GM12878 (cell line): Measurements from ENCODE around the gene MAP3K6. TPM values are rescaled to one million over a fixed set of nuclear protein-coding genes. Genes with fewer than 3 reads are reported as not detected.

ENCODE experiments used
- ATAC-seq: fragments of 200-7000 bp; cut with Tn5 transposase; 3 replicates; pipeline ENCODE4 v1.9.1; 2020; ENCODE audit warnings: mild to moderate bottlenecking, moderate library complexity
- BruUV-seq: library from RNA; stranded (reverse); fragments of 400-500 nt; replicated peaks from 2 replicates; lab custom pipeline; 2021; lab: Mats Ljungman, UMichigan
- CTCF ChIA-PET: fragments of 300-600 bp; sonication (Branson Sonifier 250); formaldehyde crosslinking; extraction: SDS; loops from one replicate; lab custom pipeline; 2021; ENCODE audit warnings: inconsistent platforms; lab: Yijun Ruan, JAX
- POLR2A ChIA-PET: fragments of 350-600 bp; formaldehyde crosslinking; extraction: SDS; loops from one replicate; lab custom pipeline; 2021; ENCODE audit warnings: inconsistent platforms; lab: Charles Lee
- RAD21 ChIA-PET: fragments of 300-600 bp; sonication (Branson Sonifier 250); formaldehyde crosslinking; loops from one replicate; lab custom pipeline; 2023; ENCODE audit warnings: antibody characterized with exemption; ENCODE audit not compliant: unreplicated experiment; lab: Charles Lee
- SMC1A ChIA-PET: fragments of 300-600 bp; sonication (Branson Sonifier 250); formaldehyde crosslinking; loops from one replicate; lab custom pipeline; 2023; ENCODE audit not compliant: unreplicated experiment, uncharacterized antibody; lab: Charles Lee
- DNase-seq: peaks from one replicate; pipeline ENCODE4 v3.0.0-alpha.2; 2011; ENCODE audit warnings: low read depth, low spot score
- FAIRE-seq: peaks from 3 replicates; lab custom pipeline; 2011; peaks lifted over from hg19 to GRCh38; lab: Jason Lieb, UNC
- H2AFZ ChIP-seq: 2 replicates; pipeline ENCODE4 v1.6.0; 2011; ENCODE audit warnings: low read depth, low read length, control low read depth; ENCODE audit not compliant: control insufficient read depth
- H3K27ac ChIP-seq: 2 replicates; pipeline ENCODE4 v1.5.1; 2011; ENCODE audit warnings: control low read depth; ENCODE audit not compliant: control insufficient read depth, insufficient read depth
- H3K27me3 ChIP-seq, 2 experiments: replicated peaks in 1 of 2; 2 replicates each; pipeline versions ENCODE4 v1.6.0 to v1.6.1; 2011; ENCODE audit warnings: low read length in 1 of 2; ENCODE audit not compliant: control insufficient read depth in 2 of 2, insufficient read depth in 2 of 2
- H3K36me3 ChIP-seq, 2 experiments: 2 replicates each; pipeline ENCODE4 v1.5.1; 2011; ENCODE audit warnings: low read length in 1 of 2; ENCODE audit not compliant: control insufficient read depth in 2 of 2, insufficient read depth in 2 of 2
- H3K4me1 ChIP-seq: 2 replicates; pipeline ENCODE4 v1.6.1; 2011; ENCODE audit warnings: mild to moderate bottlenecking, low read length, moderate library complexity, mixed read lengths; ENCODE audit not compliant: control insufficient read depth, insufficient read depth
- H3K4me2 ChIP-seq: 2 replicates; pipeline ENCODE4 v1.6.0; 2011; ENCODE audit warnings: control low read depth; ENCODE audit not compliant: control insufficient read depth, insufficient read depth
- H3K4me3 ChIP-seq: fragments of 200-600 bp; sonication (generic); 2 replicates; pipeline ENCODE4 v1.5.1; 2016
- H3K79me2 ChIP-seq: 2 replicates; pipeline ENCODE4 v1.6.0; 2011; ENCODE audit warnings: low read length; ENCODE audit not compliant: control insufficient read depth, insufficient read depth
- H3K9ac ChIP-seq: 2 replicates; pipeline ENCODE4 v1.8.0; 2011; ENCODE audit warnings: low read length, control low read depth, mixed read lengths; ENCODE audit not compliant: control insufficient read depth, insufficient read depth
- H3K9me3 ChIP-seq: replicated peaks from 3 replicates; pipeline ENCODE4 v1.5.1; 2011; ENCODE audit warnings: mild to moderate bottlenecking, low read length; ENCODE audit not compliant: control insufficient read depth, insufficient read depth
- H4K20me1 ChIP-seq: 2 replicates; pipeline ENCODE4 v1.6.0; 2011; ENCODE audit not compliant: control insufficient read depth, insufficient read depth
- BCL3 ChIP-seq: IDR thresholded peaks from 2 replicates; pipeline ENCODE4 v1.6.1; 2011; ENCODE audit warnings: borderline replicate concordance, low read depth, mild to moderate bottlenecking, moderate library complexity, low read length; ENCODE audit not compliant: insufficient read depth, poor library complexity, severe bottlenecking
- CUX1 ChIP-seq: IDR thresholded peaks from 2 replicates; pipeline ENCODE4 v1.6.1; 2012; ENCODE audit warnings: improper control_type of control experiment, low read depth, low read length; ENCODE audit not compliant: insufficient replicate concordance
- JUND ChIP-seq: IDR thresholded peaks from 2 replicates; pipeline ENCODE4 v1.6.1; 2012; ENCODE audit warnings: low read depth, mild to moderate bottlenecking, low read length, improper control_type of control experiment, moderate library complexity
- KAT2A ChIP-seq: conservative IDR thresholded peaks from 2 replicates; pipeline ENCODE4 v1.6.1; 2011; ENCODE audit warnings: low read depth, low read length; ENCODE audit not compliant: control insufficient read depth
- MTA3 ChIP-seq: IDR thresholded peaks from 2 replicates; pipeline ENCODE4 v1.6.1; 2012; ENCODE audit warnings: low read length, inconsistent platforms, borderline replicate concordance
- POLR2A ChIP-seq: IDR thresholded peaks from 2 replicates; pipeline ENCODE4 v1.6.1; 2011; ENCODE audit warnings: low read depth, mild to moderate bottlenecking, low read length
- WGBS: methylation state at CpG from one replicate; pipeline ENCODE4 v1.1.6; 2016; ENCODE audit warnings: low lambda C conversion rate; ENCODE audit not compliant: insufficient replicate concordance, insufficient coverage; ENCODE audit errors: missing lambda C conversion rate; 5-methylcytosine and 5-hydroxymethylcytosine counted together
- in situ Hi-C: fragments of 300-500 bp; cut with MboI; formaldehyde crosslinking; loops from 9 replicates; pipeline ENCODE4 v1.14.3; 2018; ENCODE audit warnings: mixed read lengths
- intact Hi-C: fragments of 100-400 bp; cut with micrococcal nuclease; formaldehyde crosslinking; loops from one replicate; pipeline ENCODE4 v1.14.2; 2022; ENCODE audit not compliant: unreplicated experiment
- polyA plus RNA-seq, 11 experiments: library from polyadenylated mRNA; depleted of rRNA in 4 of 11; unstranded in 6 of 11; stranded (reverse) in 5 of 11; fragments of >200 nt; fragmentation: Nextera tagmentation in 4 of 11; fragmentation: Illumina TruSeq in 1 of 11; extraction: Ambion mirVana in 4 of 11; extraction: Trizol in 1 of 11; gene quantifications; 1 replicate in 1 of 11; 2 replicates in 10 of 11; pipeline versions ENCODE4 v1.2.1 to v1.2.3, GENCODE V29; 2011 to 2016; ENCODE audit warnings: inconsistent platforms in 2 of 11, missing spikeins in 2 of 11, low read depth in 1 of 11
- total RNA-seq, 4 experiments: library from RNA; depleted of rRNA in 3 of 4; stranded (reverse); fragments of >200 nt in 3 of 4; fragmentation: Illumina TruSeq in 1 of 4; extraction: Trizol in 1 of 4; gene quantifications; 2 replicates each; pipeline versions ENCODE4 v1.2.1 to v1.2.3, GENCODE V29; 2013 to 2021

The MAP3K6 gene
- total and polyA plus RNA-seq, 10 of the 15 experiments (the other 5 are each of a cell fraction or from before 2014, with no cell fraction given): 0.15 to 3.4 (median 1.2) TPM; not detected in 1

GRCh38 chr1:27399251-27400025 lies 32.7 kb upstream of the MAP3K6 start:
- no peak overlapping the region for H3K27ac ChIP-seq
- BruUV-seq: no TSS peak

More at GRCh38 chr1:27399251-27400025, 32.7 kb upstream of the MAP3K6 start:
- SMC1A ChIA-PET: interaction anchor here (1.1 to 5.6 kb wide), 2 partner anchors 157 to 206 kb away, joined by 3 to 26 read pairs; partner anchors contain the start of gene AHDC1
- H3K9ac ChIP-seq: no peak overlapping the region
- in situ Hi-C loops: loop anchor here (5.0 kb wide), 1 partner anchor 263 kb away; no protein-coding TSS in a partner anchor
- RAD21 ChIA-PET: interaction anchor here (1.3 kb wide), 1 partner anchor 209 kb away, joined by 4 read pairs; no protein-coding TSS in a partner anchor
- H3K4me1 ChIP-seq: peaks cover 16% of the 10 kb centered on the region
- no peaks in the 10 kb centered on the region for H3K27me3 ChIP-seq
- 89% methylated on average over 19 of the region's 19 CpGs for WGBS
- H3K4me3 ChIP-seq: no peak overlapping the region
- DNase-seq (no peak), FAIRE-seq (no peak), ATAC-seq (no peak)
- intact Hi-C loops: no loop called here
- no peaks in the 10 kb centered on the region for H3K36me3 ChIP-seq
- no peaks in the 10 kb centered on the region for H3K9me3 ChIP-seq
- 0 out of 2 replicates have a peak, but pooled peaks have one; percentile 21 for TF ChIP-seq MTA3
- TF ChIP-seq JUND: no peak
- TF ChIP-seq KAT2A: no peak
- TF ChIP-seq CUX1: no peak
- peak; percentile 23 for TF ChIP-seq BCL3
- TF ChIP-seq POLR2A: peak; percentile 15
- H4K20me1 ChIP-seq: no peaks in the 10 kb centered on the region
- no peaks in the 10 kb centered on the region for H3K79me2 ChIP-seq
- no peak overlapping the region for H2AFZ ChIP-seq
- H3K4me2 ChIP-seq: no peak overlapping the region
- CTCF ChIA-PET: interaction anchor here (1.2 to 13.5 kb wide), 6 partner anchors 12 to 207 kb away, joined by 3 to 265 read pairs (median 14); partner anchors contain the start of gene AHDC1
- POLR2A ChIA-PET: interaction anchor here (0.5 kb wide), 1 partner anchor 58 kb away, joined by 6 read pairs; no protein-coding TSS in a partner anchor
